ENCODE measurements around the gene PCBP4. TPM values are rescaled to one million over a fixed set of nuclear protein-coding genes. Genes with fewer than 3 reads are reported as not detected.

The PCBP4 gene
- total RNA-seq, 1 donor from 2014 or later: 47.5 TPM

DNA sequence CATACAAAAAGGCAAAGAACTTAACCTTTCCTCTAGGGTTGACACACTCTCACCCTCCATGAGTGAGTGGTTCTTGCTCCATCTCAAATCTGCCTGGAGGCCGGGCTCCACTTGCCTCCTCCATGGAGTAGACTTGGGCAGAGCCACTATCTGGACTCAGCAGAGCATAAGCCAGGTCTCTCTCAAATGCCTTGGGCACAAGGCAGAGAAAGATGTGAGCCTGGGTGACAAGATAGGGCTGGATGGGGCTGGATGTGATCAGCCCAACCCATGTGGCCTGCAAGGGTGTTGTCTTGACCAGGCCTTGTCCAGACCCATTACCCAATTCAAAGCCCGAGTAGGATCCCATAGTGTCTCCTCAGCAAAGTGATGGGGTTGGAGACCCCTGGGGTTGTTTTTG, 32.6 kb upstream of the PCBP4 start:
- no peak overlapping the region for H3K27ac Mint-ChIP-seq (ENCODE audit: unreplicated experiment)
- H3K9me3 Mint-ChIP-seq (ENCODE audit: unreplicated experiment): no peaks in the 10 kb centered on the region
- H3K27me3 Mint-ChIP-seq (ENCODE audit: unreplicated experiment): peaks cover 8% of the 10 kb centered on the region
- DNase-seq (ENCODE audit: extremely low spot score, unreplicated experiment): peak; percentile 65
- TF ChIP-seq, protein P1, sequence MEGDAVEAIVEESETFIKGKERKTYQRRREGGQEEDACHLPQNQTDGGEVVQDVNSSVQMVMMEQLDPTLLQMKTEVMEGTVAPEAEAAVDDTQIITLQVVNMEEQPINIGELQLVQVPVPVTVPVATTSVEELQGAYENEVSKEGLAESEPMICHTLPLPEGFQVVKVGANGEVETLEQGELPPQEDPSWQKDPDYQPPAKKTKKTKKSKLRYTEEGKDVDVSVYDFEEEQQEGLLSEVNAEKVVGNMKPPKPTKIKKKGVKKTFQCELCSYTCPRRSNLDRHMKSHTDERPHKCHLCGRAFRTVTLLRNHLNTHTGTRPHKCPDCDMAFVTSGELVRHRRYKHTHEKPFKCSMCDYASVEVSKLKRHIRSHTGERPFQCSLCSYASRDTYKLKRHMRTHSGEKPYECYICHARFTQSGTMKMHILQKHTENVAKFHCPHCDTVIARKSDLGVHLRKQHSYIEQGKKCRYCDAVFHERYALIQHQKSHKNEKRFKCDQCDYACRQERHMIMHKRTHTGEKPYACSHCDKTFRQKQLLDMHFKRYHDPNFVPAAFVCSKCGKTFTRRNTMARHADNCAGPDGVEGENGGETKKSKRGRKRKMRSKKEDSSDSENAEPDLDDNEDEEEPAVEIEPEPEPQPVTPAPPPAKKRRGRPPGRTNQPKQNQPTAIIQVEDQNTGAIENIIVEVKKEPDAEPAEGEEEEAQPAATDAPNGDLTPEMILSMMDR (IDR thresholded peaks at IDR 0.05): no peak
- H3K4me3 Mint-ChIP-seq (ENCODE audit: unreplicated experiment): no peak overlapping the region
- peaks cover 17% of the 10 kb centered on the region for H3K4me1 Mint-ChIP-seq (ENCODE audit: unreplicated experiment)
- peaks cover 4% of the 10 kb centered on the region for H3K36me3 Mint-ChIP-seq (ENCODE audit: unreplicated experiment)

DNA sequence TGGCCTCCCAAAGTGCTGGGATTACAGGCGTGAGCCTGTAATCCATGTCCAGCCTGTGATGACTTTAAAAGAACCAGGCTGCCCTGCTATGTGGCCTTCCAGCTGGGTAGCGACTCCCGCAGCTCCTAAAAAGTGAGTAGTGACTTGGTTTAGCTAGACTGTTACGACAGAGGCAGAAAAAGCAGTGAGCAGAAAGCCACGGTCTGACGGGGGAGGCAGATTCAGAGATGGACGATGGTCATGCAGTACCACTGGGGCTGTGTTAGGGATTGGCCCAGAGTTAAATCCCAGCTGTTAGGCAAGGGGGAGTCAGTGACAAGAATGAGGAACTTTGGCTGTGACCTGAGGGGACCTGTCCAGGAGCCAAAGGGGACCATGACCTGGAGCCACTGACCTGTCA, 31.5 kb upstream of the PCBP4 start:
- Mint-ChIP-seq H3K4me1 (ENCODE audit: unreplicated experiment) (peaks cover 21% of the 10 kb centered on the region), H3K36me3 (ENCODE audit: unreplicated experiment) (peaks cover 10% of the 10 kb centered on the region), H3K4me3 (ENCODE audit: unreplicated experiment) (no peak overlapping the region), H3K9me3 (ENCODE audit: unreplicated experiment) (no peaks in the 10 kb centered on the region), H3K27ac (ENCODE audit: unreplicated experiment) (no peak overlapping the region), H3K27me3 (ENCODE audit: unreplicated experiment) (peaks cover 8% of the 10 kb centered on the region)
- DNase-seq (ENCODE audit: extremely low spot score, unreplicated experiment): no peak
- TF ChIP-seq, protein P1 (IDR thresholded peaks at IDR 0.05): no peak

DNA sequence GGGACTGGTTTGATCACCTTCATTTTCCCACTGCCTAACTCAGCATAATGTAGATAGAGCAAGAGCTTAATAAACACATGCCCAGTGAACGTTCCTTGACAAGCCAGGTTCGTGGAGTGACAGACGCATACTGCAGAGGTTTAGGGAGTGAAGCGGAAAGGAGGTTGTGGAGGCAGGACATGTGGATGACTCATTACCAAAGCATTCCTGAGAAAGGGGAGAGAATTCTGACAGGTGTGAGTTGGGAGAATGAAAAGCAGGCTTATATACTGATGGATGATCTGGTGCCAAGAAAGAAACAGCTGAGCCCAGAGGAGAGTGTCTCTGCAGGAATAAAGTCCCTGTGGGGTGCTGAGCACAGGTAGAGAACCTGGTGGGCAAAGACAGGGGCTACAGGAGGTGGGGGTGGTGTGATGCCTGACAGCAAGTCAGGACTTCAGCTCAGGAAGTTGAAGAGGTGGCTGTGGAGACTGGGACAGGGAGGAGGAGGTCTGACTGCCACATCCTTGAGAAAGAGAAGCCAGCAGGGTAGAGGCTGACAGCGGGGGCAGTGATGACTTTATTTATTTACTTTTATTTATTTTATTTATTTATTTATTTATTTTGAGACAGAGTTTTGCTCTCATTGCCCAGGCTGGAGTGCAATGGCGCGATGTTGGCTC, 30.8 kb upstream of the PCBP4 start:
- Mint-ChIP-seq H3K9me3 (ENCODE audit: unreplicated experiment) (no peaks in the 10 kb centered on the region), H3K27ac (ENCODE audit: unreplicated experiment) (no peak overlapping the region), H3K4me3 (ENCODE audit: unreplicated experiment) (no peak overlapping the region), H3K27me3 (ENCODE audit: unreplicated experiment) (peaks cover 8% of the 10 kb centered on the region), H3K4me1 (ENCODE audit: unreplicated experiment) (peaks cover 21% of the 10 kb centered on the region), H3K36me3 (ENCODE audit: unreplicated experiment) (peaks cover 13% of the 10 kb centered on the region)
- TF ChIP-seq, protein P1 (IDR thresholded peaks at IDR 0.05): no peak
- no peak for DNase-seq (ENCODE audit: extremely low spot score, unreplicated experiment)

DNA sequence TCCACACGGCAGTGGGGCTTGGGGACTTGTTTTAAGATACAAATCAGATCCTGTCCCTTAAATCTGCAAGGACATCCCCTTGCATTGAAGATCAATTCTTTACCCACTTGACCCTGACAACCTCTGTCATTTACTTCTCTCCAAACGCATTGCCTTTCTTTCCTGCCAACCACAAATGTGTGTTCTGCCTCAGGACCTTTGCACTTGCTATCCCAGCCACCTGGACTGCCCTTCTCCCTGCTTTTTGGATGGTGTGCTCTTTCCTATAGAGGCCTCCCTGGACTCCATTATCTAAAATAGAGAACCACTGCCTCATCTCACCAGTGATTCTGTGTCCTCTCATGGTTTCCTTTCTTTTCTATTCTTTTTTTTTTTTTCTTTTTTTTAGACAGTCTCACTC, 29.9 kb upstream of the PCBP4 start:
- no peak overlapping the region for H3K4me3 Mint-ChIP-seq (ENCODE audit: unreplicated experiment)
- peaks cover 8% of the 10 kb centered on the region for H3K27me3 Mint-ChIP-seq (ENCODE audit: unreplicated experiment)
- peaks cover 21% of the 10 kb centered on the region for H3K4me1 Mint-ChIP-seq (ENCODE audit: unreplicated experiment)
- no peak for DNase-seq (ENCODE audit: extremely low spot score, unreplicated experiment)
- H3K9me3 Mint-ChIP-seq (ENCODE audit: unreplicated experiment): no peaks in the 10 kb centered on the region
- H3K36me3 Mint-ChIP-seq (ENCODE audit: unreplicated experiment): peaks cover 19% of the 10 kb centered on the region
- no peak overlapping the region for H3K27ac Mint-ChIP-seq (ENCODE audit: unreplicated experiment)
- TF ChIP-seq, protein P1 (IDR thresholded peaks at IDR 0.05): no peak

DNA sequence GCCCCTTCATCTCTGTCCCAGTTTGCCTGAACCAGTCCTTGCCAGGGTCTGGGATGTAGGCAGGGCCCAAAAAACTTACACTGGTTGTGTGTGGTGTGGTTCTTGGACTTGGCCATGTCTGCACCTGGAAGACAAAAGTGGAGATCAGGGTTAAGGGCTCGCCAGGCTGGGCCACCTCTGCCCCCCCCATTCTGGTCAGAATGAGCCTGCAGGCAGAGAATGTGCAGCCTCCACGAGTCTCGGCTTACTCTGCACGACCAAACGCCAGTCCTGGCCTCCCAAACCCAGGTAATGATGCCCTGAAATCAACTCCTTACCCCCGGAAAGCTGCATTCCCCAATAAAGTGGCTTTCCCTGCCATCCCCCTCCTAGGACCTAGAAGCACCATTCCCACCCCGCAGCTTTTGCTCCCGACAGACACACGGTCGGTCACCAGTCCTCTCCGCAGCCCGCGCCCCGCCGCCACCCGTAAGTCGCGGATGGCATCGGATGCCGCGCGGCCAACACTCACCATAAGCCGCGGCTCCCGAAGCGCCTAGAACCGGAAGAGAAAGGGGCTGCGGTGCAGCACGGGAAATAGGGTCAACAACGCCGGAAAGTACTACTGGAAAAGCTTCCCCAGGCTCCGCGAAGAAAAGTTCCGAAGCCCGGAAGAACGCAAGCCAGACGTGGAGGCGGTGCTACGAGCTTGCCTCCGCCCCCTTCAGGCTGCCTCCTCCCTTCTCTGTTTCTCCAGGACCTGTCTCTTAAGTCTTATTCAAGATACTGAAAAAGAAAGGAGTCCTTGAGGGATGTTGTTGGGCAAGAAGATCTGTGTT, 28.3 kb upstream of the PCBP4 start, which contains the start of gene RPL29:
RPL29 (minus strand) TSS at position 550 of the 818 bp plus-strand sequence; CDS start at position 116, 434 bp downstream.
- peak; percentile 95 for DNase-seq (ENCODE audit: extremely low spot score, unreplicated experiment)
- Mint-ChIP-seq H3K9me3 (ENCODE audit: unreplicated experiment) (no peaks in the 10 kb centered on the region), H3K27me3 (ENCODE audit: unreplicated experiment) (peaks cover 8% of the 10 kb centered on the region), H3K4me1 (ENCODE audit: unreplicated experiment) (peaks cover 21% of the 10 kb centered on the region), H3K27ac (ENCODE audit: unreplicated experiment) (peak within 1 kb of the TSS; percentile 100), H3K4me3 (ENCODE audit: unreplicated experiment) (peak within 1 kb of the TSS; percentile 100), H3K36me3 (ENCODE audit: unreplicated experiment) (peaks cover 19% of the 10 kb centered on the region)
- TF ChIP-seq, protein P1 (IDR thresholded peaks at IDR 0.05): peak; percentile 38
